ENCODE measurements around the gene RFNG.

Gene RFNG

DNA sequence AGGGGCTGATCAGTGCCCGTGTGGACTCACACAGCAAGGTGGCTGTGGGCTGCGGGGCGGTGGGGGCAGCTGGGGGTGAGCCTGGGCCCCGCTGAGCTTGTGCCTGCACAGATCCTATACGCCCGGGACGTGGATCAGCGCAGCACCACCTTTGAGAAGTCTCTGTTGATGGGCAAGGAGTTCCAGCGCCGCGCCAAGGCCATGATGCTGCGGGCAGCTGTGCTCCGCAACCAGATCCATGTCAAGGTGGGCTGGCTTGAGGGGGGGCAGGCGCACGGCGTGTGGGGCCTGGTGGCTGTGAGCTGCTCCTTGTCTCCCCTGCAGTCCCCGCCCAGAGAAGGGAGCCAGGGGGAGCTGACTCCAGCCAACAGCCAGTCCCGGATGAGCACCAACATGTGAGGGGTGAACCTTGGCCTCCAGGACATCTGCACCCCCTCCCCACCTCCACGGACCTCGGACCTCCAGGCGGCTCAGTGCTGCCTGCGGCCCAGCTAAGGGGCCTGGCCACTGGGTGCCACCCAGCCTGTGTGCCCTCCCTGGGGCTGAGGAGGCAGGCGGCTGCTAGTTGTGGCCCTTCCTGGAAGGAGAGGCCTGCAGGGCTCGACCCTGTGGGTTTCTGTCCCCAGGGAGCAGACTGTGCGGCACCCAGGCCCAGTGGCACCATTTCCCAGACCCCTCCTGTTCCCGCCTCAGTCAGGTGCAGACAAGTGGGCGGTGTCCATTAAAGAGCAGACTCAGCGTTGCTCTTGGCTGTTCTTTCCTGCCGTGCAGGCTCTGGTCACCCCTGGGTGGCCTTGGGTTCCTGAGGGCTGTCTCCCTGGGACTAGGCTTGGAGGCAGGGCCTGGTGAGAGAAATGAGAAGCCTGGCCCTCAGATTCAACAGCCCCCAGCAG lies 5.4 kb upstream of the RFNG start:
- no peak for DNase-seq

- no peak for DNase-seq
Observed at GRCh38 chr17:82055965-82056728, 4.5 kb upstream of the RFNG start.

DNA sequence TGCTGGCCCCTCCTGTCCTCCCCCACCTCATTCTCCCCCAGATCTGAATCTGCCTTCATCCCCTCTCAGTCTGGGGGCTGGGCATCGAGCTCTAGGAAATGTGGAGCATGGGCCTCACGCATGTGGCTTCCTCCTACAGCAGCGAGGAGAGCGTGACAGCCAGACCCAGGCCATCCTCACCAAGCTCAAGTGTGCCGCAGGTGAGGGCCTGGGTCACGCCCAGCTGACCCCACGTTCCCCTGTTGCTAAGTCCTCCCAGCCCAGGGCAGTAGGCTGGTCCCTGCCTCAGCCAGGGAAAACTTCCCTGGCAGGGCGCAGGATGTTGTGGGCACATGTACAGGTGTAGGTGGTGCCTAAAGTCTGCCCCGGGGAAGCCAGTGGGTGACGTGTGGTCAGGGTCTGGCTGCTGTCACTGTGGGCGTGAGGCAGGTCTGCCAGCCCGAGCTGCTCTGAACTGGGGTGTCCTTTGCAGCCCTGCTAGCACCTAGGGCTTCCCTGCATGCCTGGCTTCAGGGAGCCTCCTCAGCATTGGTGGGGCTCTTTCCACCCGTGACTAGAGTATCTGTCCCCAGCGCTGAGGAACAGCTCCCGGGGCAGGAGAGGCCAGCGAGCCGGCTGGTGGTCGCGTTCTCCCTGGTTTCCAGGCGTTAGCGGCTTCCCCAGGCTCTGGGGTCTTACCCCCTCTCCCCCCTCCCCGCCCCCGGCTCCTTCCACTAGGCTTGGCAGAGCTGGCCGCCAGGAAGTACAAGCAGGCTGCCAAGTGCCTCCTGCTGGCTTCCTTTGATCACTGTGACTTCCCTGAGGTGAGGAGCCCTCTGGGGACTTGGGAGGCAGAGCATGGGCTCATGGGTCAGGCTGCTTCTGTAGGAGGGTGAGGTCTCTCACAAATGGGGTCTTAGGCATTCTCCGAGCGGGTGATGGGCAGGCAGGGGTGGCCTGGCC lies 3.7 kb upstream of the RFNG start:
- DNase-seq, result no peak

DNA sequence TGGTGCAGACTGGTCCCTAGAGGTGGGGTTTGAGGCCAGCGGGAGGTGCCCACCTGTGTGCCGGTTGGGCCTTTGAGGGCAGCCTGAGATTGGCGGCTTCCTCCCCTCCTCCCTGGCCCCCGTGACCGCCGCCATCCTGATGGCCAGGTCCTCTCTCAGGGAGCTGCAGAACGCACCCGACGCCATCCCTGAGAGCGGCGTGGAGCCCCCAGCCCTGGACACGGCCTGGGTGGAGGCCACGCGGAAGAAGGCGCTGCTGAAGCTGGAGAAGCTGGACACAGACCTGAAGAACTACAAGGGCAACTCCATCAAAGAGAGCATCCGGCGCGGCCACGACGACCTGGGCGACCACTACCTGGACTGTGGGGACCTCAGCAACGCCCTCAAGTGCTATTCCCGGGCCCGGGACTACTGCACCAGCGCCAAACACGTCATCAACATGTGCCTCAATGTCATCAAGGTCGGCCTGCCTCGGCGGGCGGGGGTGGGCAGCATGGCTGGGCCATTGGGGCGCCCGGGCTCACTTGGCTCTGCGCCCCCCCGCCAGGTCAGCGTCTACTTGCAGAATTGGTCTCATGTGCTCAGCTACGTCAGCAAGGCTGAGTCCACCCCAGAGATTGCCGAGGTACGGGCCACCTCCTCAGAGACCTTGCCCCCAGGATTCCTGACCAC lies 2.9 kb upstream of the RFNG start:
- no peak for DNase-seq

DNA sequence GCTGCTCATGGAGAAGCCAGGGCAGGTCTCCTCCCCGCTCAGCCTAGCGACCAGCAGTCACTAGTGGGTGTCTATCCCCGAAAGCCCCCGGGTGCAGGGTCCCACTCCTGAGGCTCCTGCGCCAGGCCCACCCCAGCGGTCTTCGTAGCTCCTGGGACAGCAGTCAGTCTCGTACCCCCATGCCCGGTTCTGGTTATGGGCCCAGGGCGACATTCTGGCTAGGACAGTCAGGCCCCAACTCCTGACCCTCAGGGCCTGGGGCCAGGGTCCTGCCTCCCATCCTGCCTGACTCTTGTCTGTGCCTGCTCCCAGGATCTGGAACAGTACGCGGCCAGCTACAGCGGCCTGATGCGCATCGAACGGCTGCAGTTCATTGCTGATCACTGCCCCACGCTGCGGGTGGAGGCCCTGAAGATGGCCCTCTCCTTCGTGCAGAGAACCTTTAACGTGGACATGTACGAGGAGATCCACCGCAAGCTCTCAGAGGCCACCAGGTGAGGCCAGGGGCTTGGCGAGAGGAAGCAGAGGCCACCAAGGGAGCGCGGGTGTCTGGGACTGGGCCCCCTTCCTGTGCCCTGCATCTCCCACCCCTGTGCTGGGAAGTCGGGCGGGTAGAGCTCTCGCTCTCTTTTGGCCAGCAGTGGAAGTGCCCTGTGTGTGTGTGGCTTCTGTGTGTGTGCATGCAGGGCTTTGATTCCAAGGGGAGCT lies 2.1 kb upstream of the RFNG start:
- DNase-seq, result no peak

DNA sequence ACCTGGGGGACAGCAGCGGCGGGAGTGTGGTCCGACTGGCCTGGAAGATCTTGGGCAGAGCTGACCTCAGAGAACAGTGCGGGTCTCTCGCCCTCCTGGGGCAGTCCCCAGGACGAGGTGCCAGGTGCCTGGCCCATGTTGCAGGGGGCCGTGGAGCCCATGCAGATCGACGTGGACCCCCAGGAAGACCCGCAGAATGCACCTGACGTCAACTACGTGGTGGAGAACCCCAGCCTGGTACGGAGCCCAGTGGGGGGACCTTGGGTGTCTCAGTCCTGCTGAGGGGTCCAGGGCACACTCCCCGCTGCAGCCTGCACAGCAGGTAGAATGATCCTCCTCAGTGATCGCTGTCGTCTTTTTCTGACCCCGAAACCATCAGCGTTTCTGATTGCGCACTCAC lies 1.5 kb upstream of the RFNG start:
- DNase-seq, result no peak

DNA sequence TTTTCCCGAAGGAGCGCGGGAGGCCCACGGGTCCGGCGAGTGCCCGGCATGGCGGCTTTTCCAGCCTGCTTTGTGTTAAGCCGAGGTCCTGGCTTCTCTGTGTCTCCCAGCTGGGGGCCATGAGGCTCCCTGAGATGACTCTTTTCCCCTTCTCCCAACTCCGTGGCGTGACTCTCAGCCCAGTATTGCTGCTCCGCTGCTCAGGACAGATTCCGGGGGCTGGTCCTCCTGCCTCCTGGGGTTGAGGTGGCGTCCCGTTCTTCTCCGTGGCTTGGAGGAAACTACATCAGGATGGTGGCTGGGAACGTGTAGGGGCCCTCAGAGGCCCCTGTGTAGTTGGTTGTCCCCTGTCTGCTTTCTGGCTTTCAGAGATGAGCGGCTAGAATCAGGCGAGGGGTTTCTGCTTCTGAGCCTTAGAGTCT lies 1.0 kb upstream of the RFNG start:
- no peak for DNase-seq

GRCh38 chr17:82050761-82051641 lies 610 bp downstream of the RFNG start:
- DNase-seq, result no peak

DNA sequence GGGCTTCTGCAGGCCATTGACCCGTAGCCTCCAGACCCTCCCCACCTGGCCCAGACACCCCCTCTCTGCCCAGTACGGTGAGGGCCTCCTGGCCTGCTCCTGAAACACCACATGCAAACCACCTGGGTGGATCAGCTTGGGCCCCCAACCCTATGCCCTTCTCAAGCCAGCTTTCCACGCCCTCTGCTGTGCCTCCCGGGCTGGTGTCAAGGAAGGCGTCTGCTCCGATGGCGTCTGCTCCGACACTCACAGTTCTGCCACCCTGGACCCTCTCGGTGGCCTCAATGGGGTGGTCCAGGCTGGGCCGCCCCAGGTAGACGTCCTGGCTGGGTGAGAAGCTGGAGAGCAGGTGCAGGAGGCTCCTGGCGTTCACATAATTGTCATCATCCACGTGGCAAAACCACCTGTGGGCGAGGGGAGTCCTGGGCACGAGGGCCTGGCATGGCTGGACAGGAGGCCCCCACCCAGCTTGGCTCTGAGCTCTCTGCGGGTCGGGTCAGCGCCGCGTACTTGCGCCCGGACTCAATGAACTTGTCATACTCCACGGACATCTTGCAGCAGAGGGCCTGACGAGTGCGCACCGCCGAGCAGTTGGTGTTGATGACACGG lies 1.4 kb downstream of the RFNG start:
- DNase-seq, result no peak

DNA sequence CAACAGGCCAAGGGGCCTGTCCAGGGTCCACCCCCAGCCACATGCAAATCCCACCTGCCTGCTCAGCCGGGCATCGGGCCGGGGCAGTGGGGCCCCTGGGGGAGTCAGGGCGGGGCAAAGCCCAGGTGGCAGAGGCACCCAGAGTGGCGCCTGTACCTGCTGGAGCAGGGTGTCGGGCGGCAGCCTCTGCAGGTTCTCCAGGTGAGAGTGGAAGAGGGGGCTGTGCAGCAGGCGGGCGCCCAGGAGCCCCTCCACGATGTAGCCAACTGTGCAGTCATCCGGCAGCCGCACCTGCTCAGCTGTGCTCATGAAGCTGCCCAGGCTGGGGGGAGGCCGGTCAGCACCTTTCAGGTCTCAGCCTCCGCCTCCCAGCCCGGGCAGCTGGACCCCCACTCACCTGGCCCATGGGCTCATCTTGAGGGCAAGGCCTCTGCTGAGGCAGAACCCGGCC lies 2.1 kb downstream of the RFNG start:
- DNase-seq, result no peak

DNA sequence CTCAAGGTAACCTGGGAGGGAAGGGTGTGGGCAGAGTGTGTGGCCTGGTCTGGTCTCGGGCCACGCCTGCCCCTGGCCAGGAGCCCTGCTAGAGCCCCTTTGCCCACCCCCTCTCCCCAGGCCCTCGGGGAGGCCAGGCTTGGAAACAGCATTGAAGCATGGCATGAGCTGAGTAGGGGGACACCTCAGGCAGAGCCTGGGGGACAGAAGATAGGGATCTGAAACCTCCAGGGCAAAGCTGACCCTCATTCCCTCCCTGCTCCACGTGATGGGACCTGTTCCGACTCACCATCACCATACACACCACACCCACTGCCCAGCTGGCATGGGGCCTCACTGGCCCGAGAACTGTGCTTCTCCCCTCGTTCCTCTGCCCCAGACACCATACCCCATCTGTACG lies 2.5 kb downstream of the RFNG start:
- DNase-seq, result no peak

- no peak for DNase-seq
Observed at GRCh38 chr17:82048571-82048971, 3.0 kb downstream of the RFNG start.

- no peak for DNase-seq
Observed at GRCh38 chr17:82047914-82048570, 3.6 kb downstream of the RFNG start.

DNA sequence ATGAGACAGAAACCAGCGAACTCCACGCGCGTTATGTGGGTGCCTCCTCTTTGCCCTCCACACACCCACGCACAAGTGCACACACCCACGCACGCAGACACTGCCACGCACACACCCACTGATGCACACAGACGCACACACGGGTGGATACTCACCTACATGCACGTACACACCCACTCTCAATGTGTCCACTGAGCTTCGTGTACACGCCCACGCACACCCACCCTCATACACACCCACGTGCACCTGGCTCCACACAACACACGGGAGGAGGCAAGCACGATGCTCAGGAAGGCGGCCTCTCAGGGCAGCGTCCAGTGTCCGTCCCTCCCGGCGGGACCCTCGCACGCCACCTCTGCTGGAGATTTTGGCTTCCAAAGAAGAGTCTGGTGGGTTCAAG lies 4.2 kb downstream of the RFNG start:
- no peak for DNase-seq

- no peak for DNase-seq
Observed at GRCh38 chr17:82046903-82047302, 4.7 kb downstream of the RFNG start.

- DNase-seq, result no peak
Observed at GRCh38 chr17:82045936-82046484, 5.6 kb downstream of the RFNG start.

DNA sequence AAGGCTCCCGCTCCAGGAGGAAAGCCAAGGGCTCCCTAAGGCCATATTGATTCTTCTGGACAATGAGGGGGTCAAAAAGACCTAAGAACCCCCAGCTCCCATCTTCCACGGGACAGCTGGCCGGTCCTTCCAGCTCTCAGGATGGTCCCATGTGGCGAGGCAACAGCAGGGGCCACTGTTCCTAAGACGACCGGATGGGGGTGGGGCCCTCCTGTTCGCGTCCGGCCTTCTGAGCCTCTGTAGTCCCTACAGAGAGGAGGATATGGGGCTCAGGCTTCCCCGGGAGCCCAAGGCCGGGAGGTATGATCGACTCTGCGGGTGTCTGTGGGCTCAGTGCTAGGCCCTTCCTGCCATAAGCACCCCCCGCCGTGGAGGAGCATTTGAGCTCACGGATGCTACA lies 8.1 kb downstream of the RFNG start:
- DNase-seq, result no peak

DNA sequence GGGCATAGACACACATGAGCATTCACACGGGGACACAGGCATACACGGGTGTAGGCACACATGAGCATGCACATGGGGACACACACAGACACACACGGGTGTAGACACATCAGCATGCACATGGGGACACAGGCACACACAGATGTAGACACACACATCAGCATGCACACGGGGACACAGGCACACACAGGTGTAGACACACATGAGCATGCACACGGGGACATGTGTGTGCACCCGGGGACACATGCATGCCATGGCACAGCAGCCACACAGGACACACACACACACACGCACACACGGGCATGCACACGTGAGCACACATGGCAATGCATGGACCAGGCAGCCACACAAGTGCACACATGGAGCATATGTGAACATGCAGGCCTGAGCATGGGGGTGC lies 9.0 kb downstream of the RFNG start:
- no peak for DNase-seq

GRCh38 chr17:82041144-82041814 lies 10.3 kb downstream of the RFNG start:
- no peak for DNase-seq
